ENCODE data around the gene SLC48A1. TPM values are rescaled to one million over a fixed set of nuclear protein-coding genes. Genes with fewer than 3 reads are reported as not detected.

The SLC48A1 gene
- 22.1 to 34.2 TPM (median 29.0 TPM) in 5 replicates for total RNA-seq (2022; extraction: Qiagen RNA extraction)

DNA sequence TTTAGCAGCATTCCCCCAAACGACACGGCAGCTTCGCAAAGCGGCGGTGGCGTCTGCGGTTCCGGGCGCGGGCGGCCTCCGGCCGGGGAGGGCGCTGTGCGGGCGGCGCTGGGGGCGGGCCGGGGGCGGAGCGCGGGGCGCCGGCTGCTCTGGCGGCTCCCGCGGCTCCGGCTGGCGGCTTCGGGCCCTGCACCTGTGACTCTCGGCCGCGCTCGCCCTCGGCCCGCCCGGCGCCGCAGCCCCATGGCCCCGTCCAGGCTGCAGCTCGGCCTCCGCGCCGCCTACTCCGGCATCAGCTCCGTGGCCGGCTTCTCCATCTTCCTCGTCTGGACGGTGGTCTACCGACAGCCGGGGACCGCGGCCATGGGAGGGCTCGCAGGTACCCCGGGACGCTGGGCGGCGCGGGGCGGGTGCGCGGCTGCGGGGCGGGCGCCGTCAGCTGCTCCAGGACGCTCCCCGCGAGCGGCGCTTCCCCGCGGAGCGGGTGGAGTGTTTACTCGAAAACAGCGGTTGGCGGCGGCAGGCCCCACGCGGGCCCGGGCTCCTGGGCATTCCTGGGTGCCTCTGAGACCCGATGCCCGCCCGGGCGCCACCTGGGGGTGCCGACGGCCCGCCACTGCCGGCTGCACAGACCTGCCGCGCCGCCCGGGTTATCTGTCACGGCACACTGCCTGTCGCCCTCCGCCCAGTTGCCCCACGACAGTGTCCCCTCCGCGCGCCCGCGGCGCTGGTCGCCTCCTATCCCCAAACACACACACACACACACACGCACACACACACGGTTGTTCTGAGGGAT lies at the start of gene SLC48A1:
SLC48A1 (plus strand) TSS at position 177 of the 796 bp plus-strand sequence; CDS start at position 244, 67 bp downstream.

DNA sequence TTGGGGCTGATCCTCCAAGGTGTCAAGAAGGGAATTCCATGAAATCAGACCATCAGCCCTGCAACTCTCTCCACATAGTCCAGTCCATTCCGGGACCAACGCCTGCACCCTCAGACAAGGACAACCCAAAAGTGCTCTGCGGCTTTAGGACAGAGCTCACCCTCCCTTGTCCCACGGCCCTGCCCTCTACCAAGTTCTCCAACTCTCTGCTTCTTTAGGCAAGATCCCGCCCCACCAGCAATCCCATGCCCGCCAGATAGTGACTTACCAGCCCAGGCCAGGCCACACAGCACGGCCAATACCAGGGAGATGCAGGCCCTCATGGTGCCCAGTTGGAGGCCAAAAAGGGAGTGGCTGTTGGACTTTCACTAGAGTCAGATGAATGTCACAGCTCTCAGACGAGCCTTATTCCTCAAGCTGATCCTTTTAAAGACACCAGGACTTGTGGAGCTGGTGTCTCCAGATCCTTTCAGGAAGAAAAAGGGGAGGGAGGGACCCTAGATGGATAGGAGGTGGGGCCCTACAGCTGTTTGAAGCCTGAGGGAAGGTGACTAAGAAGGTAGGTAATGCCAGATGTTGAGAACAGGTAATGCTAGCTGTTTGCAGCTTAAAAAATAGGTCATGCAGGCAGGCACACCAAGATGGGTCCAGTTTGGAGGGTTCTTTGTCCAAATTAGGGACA lies 47.8 kb upstream of the SLC48A1 start, which contains the start of gene ENDOU:
ENDOU (minus strand) TSS at position 400 of the 682 bp plus-strand sequence; CDS start at position 323, 77 bp downstream.

GRCh38 chr12:47758834-47759690 lies 14.0 kb upstream of the SLC48A1 start, which contains the start of gene RAPGEF3:
RAPGEF3 (minus strand) TSS chr12:47758880; CDS start chr12:47758556, 324 bp downstream.

GRCh38 chr12:47819896-47820630 lies 47.0 kb downstream of the SLC48A1 start, which contains the start of gene HDAC7:
HDAC7 (minus strand) TSS chr12:47819903; CDS start chr12:47819785, 118 bp downstream.

Other genes starting within 250 kb of the SLC48A1 start
- gene RPAP3, start 67.2 kb upstream of the SLC48A1 start, total RNA-seq (2022; extraction: Qiagen RNA extraction): 36.4 to 59.7 TPM (median 42.6 TPM) in 5 replicates
- not detected in 5 replicates for gene ENDOU, start 47.7 kb upstream of the SLC48A1 start, total RNA-seq (2022; extraction: Qiagen RNA extraction)
- 0.43 to 0.81 TPM (median 0.65 TPM) in 5 replicates for gene RAPGEF3, start 14.4 kb upstream of the SLC48A1 start, total RNA-seq (2022; extraction: Qiagen RNA extraction)
- gene HDAC7, start 46.7 kb downstream of the SLC48A1 start, total RNA-seq (2022; extraction: Qiagen RNA extraction): 42.3 to 59.0 TPM (median 51.3 TPM) in 5 replicates
- gene VDR, start 131.8 kb downstream of the SLC48A1 start, total RNA-seq (2022; extraction: Qiagen RNA extraction): 2.6 to 3.1 TPM (median 2.8 TPM) in 5 replicates
- gene TMEM106C, start 190.4 kb downstream of the SLC48A1 start, total RNA-seq (2022; extraction: Qiagen RNA extraction): 115 to 141 TPM (median 122 TPM) in 5 replicates
- gene COL2A1, start 231.2 kb downstream of the SLC48A1 start, total RNA-seq (2022; extraction: Qiagen RNA extraction): 0.02 to 0.14 TPM (median 0.07 TPM) in 5 replicates